ENCODE results near the gene MYOG.

Gene MYOG

DNA sequence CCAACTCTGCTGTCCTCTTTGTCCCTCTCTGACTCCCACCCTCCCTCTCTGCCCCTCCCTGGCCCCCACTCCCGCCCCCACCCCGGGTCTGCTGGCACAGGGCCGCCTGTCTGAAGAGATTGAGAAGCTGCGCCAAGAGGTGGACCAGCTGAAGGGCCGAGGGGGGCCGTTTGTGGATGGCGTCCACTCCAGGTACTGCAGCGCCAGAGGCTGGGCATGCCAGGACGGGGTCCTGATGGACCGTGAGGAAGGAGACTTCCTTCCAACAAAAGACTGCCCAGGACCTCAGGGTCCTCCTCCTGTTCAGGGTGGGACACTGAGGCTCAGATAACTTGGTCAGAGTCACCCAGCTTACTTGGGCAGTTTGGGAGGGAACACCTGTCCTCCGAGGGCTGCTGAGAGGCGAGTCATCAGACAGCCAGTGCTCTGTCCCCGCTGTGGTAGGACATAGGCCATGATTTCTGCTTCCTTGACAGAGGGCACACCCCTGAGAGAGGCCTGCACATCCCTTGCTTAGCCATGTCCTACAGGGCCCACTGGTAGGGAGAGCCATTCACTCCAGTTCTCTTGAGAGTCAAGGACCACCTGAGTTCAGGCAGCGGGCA lies 36.1 kb downstream of the MYOG start:
- no peak for DNase-seq (ENCODE audit: low read depth in 2 of 2)
- H3K4me3 ChIP-seq (replicated peaks in 1 of 2; ENCODE audit: low read depth in 2 of 2, low read length in 2 of 2), result no peak overlapping the region
- TF ChIP-seq, protein P1, sequence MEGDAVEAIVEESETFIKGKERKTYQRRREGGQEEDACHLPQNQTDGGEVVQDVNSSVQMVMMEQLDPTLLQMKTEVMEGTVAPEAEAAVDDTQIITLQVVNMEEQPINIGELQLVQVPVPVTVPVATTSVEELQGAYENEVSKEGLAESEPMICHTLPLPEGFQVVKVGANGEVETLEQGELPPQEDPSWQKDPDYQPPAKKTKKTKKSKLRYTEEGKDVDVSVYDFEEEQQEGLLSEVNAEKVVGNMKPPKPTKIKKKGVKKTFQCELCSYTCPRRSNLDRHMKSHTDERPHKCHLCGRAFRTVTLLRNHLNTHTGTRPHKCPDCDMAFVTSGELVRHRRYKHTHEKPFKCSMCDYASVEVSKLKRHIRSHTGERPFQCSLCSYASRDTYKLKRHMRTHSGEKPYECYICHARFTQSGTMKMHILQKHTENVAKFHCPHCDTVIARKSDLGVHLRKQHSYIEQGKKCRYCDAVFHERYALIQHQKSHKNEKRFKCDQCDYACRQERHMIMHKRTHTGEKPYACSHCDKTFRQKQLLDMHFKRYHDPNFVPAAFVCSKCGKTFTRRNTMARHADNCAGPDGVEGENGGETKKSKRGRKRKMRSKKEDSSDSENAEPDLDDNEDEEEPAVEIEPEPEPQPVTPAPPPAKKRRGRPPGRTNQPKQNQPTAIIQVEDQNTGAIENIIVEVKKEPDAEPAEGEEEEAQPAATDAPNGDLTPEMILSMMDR (IDR thresholded peaks at IDR 0.05; ENCODE audit: low read depth, low read length), result no peak

DNA sequence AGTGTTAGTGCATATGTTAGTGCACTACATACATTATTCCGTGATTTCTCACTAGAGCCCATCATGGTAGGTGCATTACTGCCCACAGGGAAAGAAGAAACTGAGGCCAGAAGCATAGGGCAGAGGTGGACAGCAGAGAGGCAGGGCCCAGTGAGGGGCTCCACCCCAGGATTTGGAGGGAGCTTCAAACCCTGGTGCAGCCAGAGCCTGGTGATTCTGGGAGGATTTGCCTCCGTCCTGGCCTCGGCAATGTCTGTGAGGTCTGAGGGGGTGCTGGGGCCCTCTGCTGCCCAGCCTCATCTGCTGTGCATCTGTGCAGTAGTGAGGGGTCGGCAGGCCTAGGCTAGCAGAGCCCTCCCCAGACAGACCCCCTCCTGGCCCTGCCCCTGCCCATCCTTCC lies 36.7 kb downstream of the MYOG start:
- H3K4me3 ChIP-seq (replicated peaks in 1 of 2; ENCODE audit: low read depth in 2 of 2, low read length in 2 of 2), result no peak overlapping the region
- TF ChIP-seq, protein P1 (IDR thresholded peaks at IDR 0.05; ENCODE audit: low read depth, low read length), result no peak
- DNase-seq (ENCODE audit: low read depth in 2 of 2), result no peak

DNA sequence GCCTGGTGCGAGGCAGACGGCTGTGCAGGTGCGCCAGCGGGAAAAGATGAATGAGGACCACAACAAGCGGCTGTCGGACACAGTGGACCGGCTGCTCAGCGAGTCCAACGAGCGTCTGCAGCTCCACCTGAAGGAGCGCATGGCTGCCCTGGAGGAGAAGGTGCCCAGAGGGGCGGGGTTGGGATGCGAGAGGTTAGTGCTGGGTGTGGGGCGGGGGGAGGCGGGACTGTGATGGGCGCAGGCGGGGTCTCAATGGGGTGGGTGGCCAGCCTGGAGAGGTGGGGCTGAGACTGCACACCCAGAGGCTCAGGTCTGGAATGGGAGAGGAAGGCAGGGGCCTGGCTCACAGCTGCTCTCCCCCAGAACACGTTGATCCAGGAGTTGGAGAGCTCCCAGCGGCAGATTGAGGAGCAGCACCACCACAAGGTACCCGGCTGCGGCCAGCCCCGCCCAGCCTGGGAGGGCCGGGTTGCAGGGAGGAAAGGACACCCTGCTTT lies 37.2 kb downstream of the MYOG start:
- DNase-seq (ENCODE audit: low read depth in 2 of 2), result no peak
- TF ChIP-seq, protein P1 (IDR thresholded peaks at IDR 0.05; ENCODE audit: low read depth, low read length), result no peak

DNA sequence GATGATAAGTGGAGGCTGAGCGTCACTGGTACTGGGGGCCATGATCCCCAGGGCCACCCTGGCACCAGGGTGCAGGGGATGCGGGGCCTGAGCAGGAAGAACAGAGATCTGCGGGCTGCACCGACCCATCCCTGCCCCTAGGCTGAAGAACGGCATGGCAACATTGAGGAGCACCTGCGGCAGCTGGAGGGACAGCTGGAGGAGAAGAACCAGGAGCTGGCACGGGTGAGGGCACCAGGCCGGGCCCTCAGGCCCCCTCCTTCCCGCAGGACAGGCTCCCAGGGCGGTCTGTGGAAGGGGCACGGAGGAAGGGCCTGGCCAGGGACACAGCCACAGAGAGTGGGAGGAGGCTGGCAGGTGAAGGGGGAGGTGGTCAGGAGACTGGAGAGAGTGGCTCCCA lies 37.7 kb downstream of the MYOG start:
- H3K4me3 ChIP-seq (replicated peaks in 1 of 2; ENCODE audit: low read depth in 2 of 2, low read length in 2 of 2), result no peak overlapping the region
- TF ChIP-seq, protein P1 (IDR thresholded peaks at IDR 0.05; ENCODE audit: low read depth, low read length), result no peak
- DNase-seq (ENCODE audit: low read depth in 2 of 2), result no peak

More for the DNA sequence above, 37.2 kb downstream of the MYOG start:
- H3K4me3 ChIP-seq (replicated peaks in 1 of 2; ENCODE audit: low read depth in 2 of 2, low read length in 2 of 2), result no peak overlapping the region

DNA sequence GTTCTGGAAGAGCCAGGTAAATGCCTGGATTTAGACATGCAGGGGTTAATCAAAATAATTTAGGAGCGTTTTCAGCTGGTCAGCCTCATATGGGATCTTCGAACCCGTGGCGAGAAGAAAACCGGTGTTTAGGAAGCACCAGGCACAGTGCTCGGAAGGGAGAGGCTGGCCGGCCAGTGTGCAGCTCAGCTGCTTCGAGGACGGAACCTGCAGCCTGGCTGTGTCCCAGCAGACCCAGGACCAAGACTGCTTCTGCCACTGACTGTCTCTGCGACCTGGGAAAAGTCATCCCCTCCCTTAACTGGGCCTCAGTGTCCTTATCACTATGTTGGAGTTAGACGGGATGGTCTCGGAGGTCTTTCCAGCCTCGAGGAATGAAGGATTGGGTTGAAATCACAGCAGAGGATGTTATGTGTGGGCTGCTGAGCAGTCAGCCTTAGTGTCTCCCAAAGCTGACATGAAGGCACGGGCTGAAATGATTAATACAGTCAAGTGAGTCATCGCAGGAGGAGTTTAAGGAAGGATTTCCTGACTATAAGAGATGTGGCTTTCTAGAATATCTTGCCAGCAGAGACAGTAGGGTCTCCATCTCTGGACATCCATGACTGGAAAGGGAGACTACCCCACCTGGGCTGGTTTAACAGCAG lies 38.7 kb downstream of the MYOG start:
- H3K4me3 ChIP-seq (replicated peaks in 1 of 2; ENCODE audit: low read depth in 2 of 2, low read length in 2 of 2), result no peak overlapping the region
- peak; percentile 76 to 80 for DNase-seq (ENCODE audit: low read depth in 2 of 2)
- TF ChIP-seq, protein P1 (IDR thresholded peaks at IDR 0.05; ENCODE audit: low read depth, low read length), result no peak

DNA sequence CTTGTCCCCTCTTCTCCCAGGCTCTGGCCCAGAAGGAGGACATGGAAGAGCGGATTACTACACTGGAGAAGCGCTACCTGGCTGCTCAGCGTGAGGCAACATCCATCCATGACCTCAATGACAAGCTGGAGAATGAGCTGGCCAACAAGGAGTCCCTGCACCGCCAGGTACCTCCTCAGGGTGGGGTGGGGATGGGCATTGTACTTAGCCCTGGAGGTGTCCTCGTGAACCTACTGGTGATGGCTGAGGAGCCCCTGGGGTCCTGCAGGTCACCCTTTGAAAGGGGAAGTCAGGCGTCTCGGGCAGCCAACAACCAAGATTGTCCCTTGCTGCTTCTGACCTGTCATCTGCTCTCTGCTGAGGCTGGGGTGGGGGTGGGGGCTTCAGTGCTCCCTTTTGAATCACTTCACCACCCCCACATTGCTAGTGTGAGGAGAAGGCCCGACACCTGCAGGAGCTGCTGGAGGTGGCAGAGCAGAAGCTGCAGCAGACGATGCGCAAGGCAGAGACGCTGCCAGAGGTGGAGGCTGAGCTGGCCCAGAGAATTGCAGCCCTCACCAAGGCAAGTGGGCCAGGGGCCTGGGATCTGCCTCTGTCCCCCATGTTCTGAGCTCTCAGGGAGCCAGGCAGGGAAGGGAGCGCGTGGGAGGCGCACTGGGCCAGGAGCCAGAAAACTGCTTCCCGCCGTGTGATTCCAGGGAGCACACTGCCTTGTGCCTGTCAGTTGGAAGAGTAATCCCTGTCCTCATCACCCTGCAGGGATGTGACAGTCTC lies 39.8 kb downstream of the MYOG start:
- TF ChIP-seq, protein P1 (IDR thresholded peaks at IDR 0.05; ENCODE audit: low read depth, low read length), result no peak
- DNase-seq (ENCODE audit: low read depth in 2 of 2), result peak; percentile 11 to 35
- no peak overlapping the region for H3K4me3 ChIP-seq (replicated peaks in 1 of 2; ENCODE audit: low read depth in 2 of 2, low read length in 2 of 2)
